Measurements from ENCODE around the gene TIRAP.
A peak's percentile ranks its signal among the peaks of the same experiment; 100 is the strongest.

Gene TIRAP

GRCh38 chr11:126338346-126339055 lies 55.6 kb downstream of the TIRAP start:
- in situ Hi-C loops (cut with MboI; ENCODE audit: low pct_unique_long_range_greater_than_20kb, low sequenced_read_pairs) = no loop called here
- DNase-seq = no peak

- in situ Hi-C loops (cut with MboI; ENCODE audit: low pct_unique_long_range_greater_than_20kb, low sequenced_read_pairs) = no loop called here
- no peak for DNase-seq
Measured at GRCh38 chr11:126339073-126339862, 56.4 kb downstream of the TIRAP start.

- in situ Hi-C loops (cut with MboI; ENCODE audit: low pct_unique_long_range_greater_than_20kb, low sequenced_read_pairs) = no loop called here
- DNase-seq = no peak
Measured at GRCh38 chr11:126339863-126340434, 57.1 kb downstream of the TIRAP start.

GRCh38 chr11:126340960-126341606 lies 58.2 kb downstream of the TIRAP start:
- DNase-seq = no peak
- in situ Hi-C loops (cut with MboI; ENCODE audit: low pct_unique_long_range_greater_than_20kb, low sequenced_read_pairs) = no loop called here

GRCh38 chr11:126341760-126342161 lies 58.9 kb downstream of the TIRAP start:
- DNase-seq = peak; percentile 60
- in situ Hi-C loops (cut with MboI; ENCODE audit: low pct_unique_long_range_greater_than_20kb, low sequenced_read_pairs) = no loop called here

GRCh38 chr11:126343051-126343450 lies 60.2 kb downstream of the TIRAP start:
- in situ Hi-C loops (cut with MboI; ENCODE audit: low pct_unique_long_range_greater_than_20kb, low sequenced_read_pairs) = no loop called here
- DNase-seq = no peak
